H9 (cell line): Measurements from ENCODE around the gene HLF. TPM values are rescaled to one million over a fixed set of nuclear protein-coding genes. Genes with fewer than 3 reads are reported as not detected.

Experiments used
- DNase-seq: peaks from one replicate; pipeline ENCODE4 v3.0.0-alpha.2; 2017
- H2AFZ ChIP-seq: one replicate; pipeline ENCODE4 v1.6.1; 2013; ENCODE audit warnings: mild to moderate bottlenecking, low read length, control low read depth, moderate library complexity
- H2AK5ac ChIP-seq: 2 replicates; pipeline ENCODE4 v1.6.1; 2013; ENCODE audit warnings: low read length, control low read depth, mixed read lengths; ENCODE audit not compliant: insufficient read length
- H2BK120ac ChIP-seq: one replicate; pipeline ENCODE4 v1.6.1; 2013; ENCODE audit warnings: low read depth, mild to moderate bottlenecking, low read length, control low read depth, inconsistent platforms; ENCODE audit not compliant: poor library complexity, severe bottlenecking
- H2BK12ac ChIP-seq: 2 replicates; pipeline ENCODE4 v1.6.1; 2013; ENCODE audit warnings: low read length, control low read depth, mixed read lengths, low read depth; ENCODE audit not compliant: insufficient read length
- H2BK15ac ChIP-seq: 2 replicates; pipeline ENCODE4 v1.6.1; 2013; ENCODE audit warnings: low read depth, low read length, control low read depth
- H2BK20ac ChIP-seq: one replicate; pipeline ENCODE4 v1.6.1; 2013; ENCODE audit warnings: low read depth, mild to moderate bottlenecking, low read length, control low read depth, inconsistent platforms; ENCODE audit not compliant: poor library complexity, severe bottlenecking
- H2BK5ac ChIP-seq: 2 replicates; pipeline ENCODE4 v1.6.1; 2013; ENCODE audit warnings: low read length, control low read depth, mixed read lengths; ENCODE audit not compliant: insufficient read length
- H3K14ac ChIP-seq: 2 replicates; pipeline ENCODE4 v1.6.1; 2013; ENCODE audit warnings: low read length, control low read depth; ENCODE audit not compliant: insufficient read depth
- H3K18ac ChIP-seq: 2 replicates; pipeline ENCODE4 v1.6.1; 2013; ENCODE audit warnings: low read depth, mild to moderate bottlenecking, mixed read lengths, low read length, control low read depth; ENCODE audit not compliant: insufficient read length
- H3K23ac ChIP-seq: 2 replicates; pipeline ENCODE4 v1.6.1; 2013; ENCODE audit warnings: low read length, control low read depth, mixed read lengths, low read depth; ENCODE audit not compliant: insufficient read length
- H3K23me2 ChIP-seq: 2 replicates; pipeline ENCODE4 v1.6.1; 2013; ENCODE audit warnings: low read depth, mild to moderate bottlenecking, mixed read lengths, low read length, control low read depth; ENCODE audit not compliant: insufficient read length, poor library complexity, severe bottlenecking
- H3K27ac ChIP-seq: 2 replicates; pipeline ENCODE4 v1.5.1; 2013; ENCODE audit warnings: low read length, control low read depth, mixed read lengths, low read depth; ENCODE audit not compliant: insufficient read length
- H3K27me3 ChIP-seq: 2 replicates; pipeline ENCODE4 v1.6.1; 2013; ENCODE audit warnings: low read length, control low read depth, inconsistent platforms; ENCODE audit not compliant: insufficient read depth
- H3K4ac ChIP-seq: 2 replicates; pipeline ENCODE4 v1.6.1; 2013; ENCODE audit warnings: low read depth, mild to moderate bottlenecking, control low read depth, inconsistent platforms, low read length, moderate library complexity
- H3K4me1 ChIP-seq: 2 replicates; pipeline ENCODE4 v1.6.1; 2013; ENCODE audit warnings: low read length, control low read depth, inconsistent platforms; ENCODE audit not compliant: insufficient read depth
- H3K4me2 ChIP-seq: 2 replicates; pipeline ENCODE4 v1.6.1; 2013; ENCODE audit warnings: low read length, control low read depth, mixed read lengths; ENCODE audit not compliant: insufficient read length, insufficient read depth
- H3K56ac ChIP-seq: 2 replicates; pipeline ENCODE4 v1.6.1; 2013; ENCODE audit warnings: low read depth, mild to moderate bottlenecking, mixed read lengths, low read length, control low read depth; ENCODE audit not compliant: insufficient read length
- H3K79me1 ChIP-seq: 2 replicates; pipeline ENCODE4 v1.6.1; 2013; ENCODE audit warnings: low read depth, mild to moderate bottlenecking, moderate library complexity, low read length, control low read depth, inconsistent platforms; ENCODE audit not compliant: insufficient read depth, poor library complexity, severe bottlenecking
- H3K79me2 ChIP-seq: 2 replicates; pipeline ENCODE4 v1.6.1; 2013; ENCODE audit warnings: low read length, control low read depth, inconsistent platforms; ENCODE audit not compliant: insufficient read depth
- H3K9ac ChIP-seq: 2 replicates; pipeline ENCODE4 v1.6.1; 2013; ENCODE audit warnings: low read length, control low read depth, mixed read lengths; ENCODE audit not compliant: insufficient read length; ENCODE audit errors: extremely low read depth
- H3K9me3 ChIP-seq: one replicate; pipeline ENCODE4 v1.6.1; 2013; ENCODE audit warnings: low read depth, low read length, inconsistent platforms; ENCODE audit not compliant: control insufficient read depth
- H3T11ph ChIP-seq: one replicate; pipeline ENCODE4 v1.6.1; 2013; ENCODE audit warnings: mild to moderate bottlenecking, low read length, control low read depth, inconsistent platforms
- H4K20me1 ChIP-seq: one replicate; pipeline ENCODE4 v1.6.1; 2013; ENCODE audit not compliant: control insufficient read depth, insufficient read length, insufficient read depth
- H4K5ac ChIP-seq: 2 replicates; pipeline ENCODE4 v1.6.1; 2013; ENCODE audit warnings: low read depth, mild to moderate bottlenecking, mixed read lengths, low read length, control low read depth; ENCODE audit not compliant: insufficient read length
- H4K8ac ChIP-seq: replicated peaks from 2 replicates; pipeline ENCODE4 v1.6.1; 2013; ENCODE audit warnings: low read length, control low read depth, mixed read lengths, low read depth; ENCODE audit not compliant: insufficient read length
- H4K91ac ChIP-seq: 2 replicates; pipeline ENCODE4 v1.6.1; 2013; ENCODE audit warnings: low read depth, mild to moderate bottlenecking, moderate library complexity, mixed read lengths, low read length, control low read depth; ENCODE audit not compliant: insufficient read length
- H3K27ac Mint-ChIP-seq, 3 experiments: 2 replicates in 2 of 3; 3 replicates in 1 of 3; pipeline ENCODE4 v1.8.0; 2020 to 2021; ENCODE audit warnings: mixed read lengths in 3 of 3, mild to moderate bottlenecking in 1 of 3, moderate library complexity in 1 of 3
- H3K27me3 Mint-ChIP-seq: 2 replicates; pipeline ENCODE4 v1.8.0; 2021; ENCODE audit warnings: low read depth, mild to moderate bottlenecking, moderate library complexity, mixed read lengths
- H3K36me3 Mint-ChIP-seq, 3 experiments: 2 replicates in 2 of 3; 3 replicates in 1 of 3; pipeline ENCODE4 v1.8.0; 2020 to 2021; ENCODE audit warnings: low read depth in 3 of 3, mixed read lengths in 3 of 3; ENCODE audit not compliant: insufficient read depth in 1 of 3
- H3K4me1 Mint-ChIP-seq, 2 experiments: 2 replicates each; pipeline ENCODE4 v1.8.0; 2020; ENCODE audit warnings: mixed read lengths in 2 of 2
- H3K4me3 Mint-ChIP-seq, 2 experiments: 2 replicates in 1 of 2; 3 replicates in 1 of 2; pipeline ENCODE4 v1.8.0; 2020 to 2021; ENCODE audit warnings: mild to moderate bottlenecking in 2 of 2, mixed read lengths in 2 of 2, moderate library complexity in 1 of 2
- H3K9me3 Mint-ChIP-seq, 2 experiments: 2 replicates in 1 of 2; 3 replicates in 1 of 2; pipeline ENCODE4 v1.8.0; 2020; ENCODE audit warnings: mild to moderate bottlenecking in 2 of 2, mixed read lengths in 2 of 2, moderate library complexity in 1 of 2
- WGBS: extraction: QIAGEN DNeasy Blood & Tissue Kit; methylation state at CpG from one replicate; pipeline ENCODE4 v1.1.7; 2013; ENCODE audit warnings: missing lambda C conversion rate, low lambda C conversion rate, mixed read lengths; ENCODE audit not compliant: insufficient read length; ENCODE audit errors: extremely low coverage; 5-methylcytosine and 5-hydroxymethylcytosine counted together
- total RNA-seq: library from RNA; stranded (reverse); gene quantifications from 2 replicates; pipeline ENCODE4 v1.2.1, GENCODE V29; 2021
- TF ChIP-seq, protein P1 (sequence below): fragments of 200-600 bp; sonication (generic); conservative IDR thresholded peaks from 3 replicates; pipeline ENCODE4 v1.8.0; 2021; ENCODE audit warnings: antibody characterized with exemption, mild to moderate bottlenecking

Gene HLF
- total RNA-seq, 1 experiment from 2014 or later: 0.17 TPM

DNA sequence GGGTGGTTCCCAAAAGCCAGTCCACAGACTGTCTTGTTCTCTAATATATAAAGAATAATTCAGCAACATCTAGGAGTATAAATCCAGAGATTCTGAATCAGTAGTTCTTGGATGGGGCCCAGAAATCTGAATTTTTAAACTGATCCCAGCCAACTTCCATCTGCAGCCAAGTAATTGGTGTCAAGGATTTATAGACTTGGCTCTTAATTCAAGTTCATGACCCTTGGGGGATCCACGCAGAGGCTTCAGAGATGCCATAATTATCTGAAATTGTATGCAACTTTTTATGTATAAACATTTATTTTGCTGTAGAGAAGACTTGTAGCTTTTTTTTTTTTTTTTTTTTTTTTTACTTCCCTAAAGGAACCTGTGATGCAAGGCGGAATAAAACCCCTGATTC is 60.6 kb downstream of the HLF start:
- H3K56ac ChIP-seq: no peak overlapping the region
- H3K27ac ChIP-seq: no peak overlapping the region
- H3K27ac Mint-ChIP-seq: no peak overlapping the region
- no peaks in the 10 kb centered on the region; the same call in none of the 2 replicates for H3K27me3 Mint-ChIP-seq
- no peak for DNase-seq
- H3K4ac ChIP-seq: no peak overlapping the region
- H4K8ac ChIP-seq: no peak overlapping the region
- no peaks in the 10 kb centered on the region for H3K23me2 ChIP-seq
- H2AFZ ChIP-seq: no peak overlapping the region
- H3K18ac ChIP-seq: no peak overlapping the region
- no peaks in the 10 kb centered on the region for H3K27me3 ChIP-seq
- H3K4me1 ChIP-seq: no peaks in the 10 kb centered on the region
- H2BK5ac ChIP-seq: no peak overlapping the region
- no peaks in the 10 kb centered on the region for H3K79me1 ChIP-seq
- H2BK20ac ChIP-seq: no peak overlapping the region
- H2BK12ac ChIP-seq: no peak overlapping the region
- no peaks in the 10 kb centered on the region for H3K36me3 Mint-ChIP-seq
- WGBS: no CpG with 5 or more reads among the region's 2 CpGs
- no peaks in the 10 kb centered on the region for H3K79me2 ChIP-seq
- no peak overlapping the region for H3K23ac ChIP-seq
- no peak overlapping the region for H4K91ac ChIP-seq
- H2AK5ac ChIP-seq: no peak overlapping the region
- H2BK120ac ChIP-seq: no peak overlapping the region
- H2BK15ac ChIP-seq: no peak overlapping the region
- no peak overlapping the region for H3T11ph ChIP-seq
- no peaks in the 10 kb centered on the region for H3K4me1 Mint-ChIP-seq
- no peak overlapping the region for H3K14ac ChIP-seq
- peaks cover 0 to 5% of the 10 kb centered on the region in 2 experiments; a peak in 2 of 5 replicates for H3K9me3 Mint-ChIP-seq
- H3K9ac ChIP-seq: no peak overlapping the region
- H3K9me3 ChIP-seq: no peaks in the 10 kb centered on the region
- H3K4me2 ChIP-seq: no peak overlapping the region
- H4K5ac ChIP-seq: no peak overlapping the region
- H3K4me3 Mint-ChIP-seq: no peak overlapping the region
- TF ChIP-seq, protein P1, sequence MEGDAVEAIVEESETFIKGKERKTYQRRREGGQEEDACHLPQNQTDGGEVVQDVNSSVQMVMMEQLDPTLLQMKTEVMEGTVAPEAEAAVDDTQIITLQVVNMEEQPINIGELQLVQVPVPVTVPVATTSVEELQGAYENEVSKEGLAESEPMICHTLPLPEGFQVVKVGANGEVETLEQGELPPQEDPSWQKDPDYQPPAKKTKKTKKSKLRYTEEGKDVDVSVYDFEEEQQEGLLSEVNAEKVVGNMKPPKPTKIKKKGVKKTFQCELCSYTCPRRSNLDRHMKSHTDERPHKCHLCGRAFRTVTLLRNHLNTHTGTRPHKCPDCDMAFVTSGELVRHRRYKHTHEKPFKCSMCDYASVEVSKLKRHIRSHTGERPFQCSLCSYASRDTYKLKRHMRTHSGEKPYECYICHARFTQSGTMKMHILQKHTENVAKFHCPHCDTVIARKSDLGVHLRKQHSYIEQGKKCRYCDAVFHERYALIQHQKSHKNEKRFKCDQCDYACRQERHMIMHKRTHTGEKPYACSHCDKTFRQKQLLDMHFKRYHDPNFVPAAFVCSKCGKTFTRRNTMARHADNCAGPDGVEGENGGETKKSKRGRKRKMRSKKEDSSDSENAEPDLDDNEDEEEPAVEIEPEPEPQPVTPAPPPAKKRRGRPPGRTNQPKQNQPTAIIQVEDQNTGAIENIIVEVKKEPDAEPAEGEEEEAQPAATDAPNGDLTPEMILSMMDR: no peak
- H4K20me1 ChIP-seq: no peaks in the 10 kb centered on the region
